Caco-2 (cell line): Measurements from ENCODE around the gene INO80. TPM values are rescaled to one million over a fixed set of nuclear protein-coding genes. Genes with fewer than 3 reads are reported as not detected.

Experiments
- BruUV-seq: library from RNA; stranded (reverse); fragments of 400-500 nt; replicated peaks from 2 replicates; lab custom pipeline; 2021; lab: Mats Ljungman, UMichigan
- CTCF ChIA-PET: fragments of 300-600 bp; sonication (Branson Sonifier 250); formaldehyde crosslinking; loops from one replicate; lab custom pipeline; 2022; ENCODE audit warnings: antibody characterized with exemption; lab: Charles Lee
- POLR2A ChIA-PET: fragments of 300-600 bp; sonication (Branson Sonifier 250); formaldehyde crosslinking; loops from one replicate; lab custom pipeline; 2022; ENCODE audit warnings: antibody characterized with exemption; lab: Charles Lee
- DNase-seq, 2 experiments: peaks; one replicate each; pipeline versions ENCODE4 v3.0.0 to v3.0.0-alpha.2; 2020 to 2022
- H3K27me3 ChIP-seq: replicated peaks from 2 replicates; pipeline ENCODE4 v1.6.0; 2011; ENCODE audit warnings: low read length; ENCODE audit not compliant: control insufficient read depth, insufficient read depth
- H3K36me3 ChIP-seq: 2 replicates; pipeline ENCODE4 v1.5.1; 2011; ENCODE audit warnings: low read length; ENCODE audit not compliant: control insufficient read depth, insufficient read depth
- H3K4me1 ChIP-seq: fragments of 250-450 bp; sonication (Bioruptor Pico); 2 replicates; pipeline ENCODE4 v1.5.1; 2020; ENCODE audit warnings: mild to moderate bottlenecking
- H3K4me3 ChIP-seq: 2 replicates; pipeline ENCODE4 v1.5.1; 2011; ENCODE audit warnings: low read depth, mild to moderate bottlenecking, control low read depth, low read length
- H3K9me3 ChIP-seq: fragments of 250-450 bp; sonication (Bioruptor Pico); 2 replicates; pipeline ENCODE4 v1.5.1; 2020; ENCODE audit warnings: mild to moderate bottlenecking, moderate library complexity
- H3K27ac Mint-ChIP-seq: one replicate; pipeline ENCODE4 v1.8.0; 2022; ENCODE audit warnings: mixed read lengths; ENCODE audit not compliant: unreplicated experiment
- H3K27me3 Mint-ChIP-seq: one replicate; pipeline ENCODE4 v1.8.0; 2022; ENCODE audit warnings: mixed read lengths; ENCODE audit not compliant: insufficient read depth, unreplicated experiment
- H3K36me3 Mint-ChIP-seq: one replicate; pipeline ENCODE4 v1.8.0; 2022; ENCODE audit warnings: mild to moderate bottlenecking, mixed read lengths; ENCODE audit not compliant: insufficient read depth, unreplicated experiment
- H3K4me1 Mint-ChIP-seq: one replicate; pipeline ENCODE4 v1.8.0; 2022; ENCODE audit warnings: low read depth, mixed read lengths; ENCODE audit not compliant: unreplicated experiment
- H3K4me3 Mint-ChIP-seq: one replicate; pipeline ENCODE4 v1.8.0; 2022; ENCODE audit warnings: mild to moderate bottlenecking, moderate library complexity, mixed read lengths; ENCODE audit not compliant: unreplicated experiment
- H3K9me3 Mint-ChIP-seq: one replicate; pipeline ENCODE4 v1.8.0; 2022; ENCODE audit warnings: mixed read lengths; ENCODE audit not compliant: unreplicated experiment
- CTCF ChIP-seq, 2 experiments: fragments of 200-600 bp in 1 of 2; IDR thresholded peaks; 1 replicate in 1 of 2; 2 replicates in 1 of 2; pipeline versions ENCODE4 v1.5.1 to v1.8.0; 2011 to 2022; ENCODE audit warnings: antibody characterized with exemption in 1 of 2, control low read depth in 1 of 2, inconsistent platforms in 1 of 2, low read depth in 1 of 2, low read length in 1 of 2, mild to moderate bottlenecking in 1 of 2, moderate library complexity in 1 of 2; ENCODE audit not compliant: insufficient read depth in 1 of 2, severe bottlenecking in 1 of 2, unreplicated experiment in 1 of 2
- intact Hi-C: fragments of 100-400 bp; cut with micrococcal nuclease; formaldehyde crosslinking; loops from one replicate; pipeline ENCODE4 v1.10.0; 2022; ENCODE audit not compliant: unreplicated experiment
- total RNA-seq: library from RNA; stranded (reverse); gene quantifications from 2 replicates; pipeline ENCODE4 v1.2.3, GENCODE V29; 2022

INO80 gene
- total RNA-seq, 1 experiment from 2014 or later: 24.4 TPM

GRCh38 chr15:41072013-41072412, 44.1 kb downstream of the INO80 start:
- no peak overlapping the region for H3K27ac Mint-ChIP-seq
- Histone ChIP-seq H3K4me3 (no peak overlapping the region), H3K36me3 (no peaks in the 10 kb centered on the region; the same call in 1 of the 2 replicates), H3K9me3 (no peaks in the 10 kb centered on the region), H3K4me1 (no peaks in the 10 kb centered on the region), H3K27me3 (no peaks in the 10 kb centered on the region)
- no peaks in the 10 kb centered on the region for H3K27me3 Mint-ChIP-seq
- ChIA-PET CTCF (no interaction called here), POLR2A (no interaction called here)
- peaks cover 76% of the 10 kb centered on the region for H3K36me3 Mint-ChIP-seq
- H3K9me3 Mint-ChIP-seq: no peaks in the 10 kb centered on the region
- DNase-seq: no peak
- H3K4me1 Mint-ChIP-seq: no peaks in the 10 kb centered on the region
- H3K4me3 Mint-ChIP-seq: no peak overlapping the region
- no TSS peak for BruUV-seq
- intact Hi-C loops: no loop called here
- no peak for TF ChIP-seq CTCF (IDR thresholded peaks at IDR 0.05; ENCODE audit: insufficient read depth in 1 of 2, low read depth in 1 of 2, low read length in 1 of 2, severe bottlenecking in 1 of 2, unreplicated experiment in 1 of 2)

- H3K4me1 Mint-ChIP-seq: no peaks in the 10 kb centered on the region
- BruUV-seq: no TSS peak
- H3K27ac Mint-ChIP-seq: no peak overlapping the region
- no peak overlapping the region for H3K4me3 Mint-ChIP-seq
- no peaks in the 10 kb centered on the region for H3K9me3 Mint-ChIP-seq
- Histone ChIP-seq H3K4me1 (no peaks in the 10 kb centered on the region), H3K4me3 (no peak overlapping the region), H3K27me3 (no peaks in the 10 kb centered on the region), H3K36me3 (peaks cover 1% of the 10 kb centered on the region), H3K9me3 (peaks cover 14% of the 10 kb centered on the region)
- CTCF ChIA-PET: interaction anchor here (0.6 kb wide), 1 partner anchor 161 kb away, joined by 4 read pairs; no protein-coding TSS in a partner anchor
- DNase-seq: no peak
- H3K36me3 Mint-ChIP-seq: peaks cover 91% of the 10 kb centered on the region
- POLR2A ChIA-PET: interaction anchor here (0.6 kb wide), 1 partner anchor 56 kb away, joined by 4 read pairs; no protein-coding TSS in a partner anchor
- TF ChIP-seq CTCF (IDR thresholded peaks at IDR 0.05; ENCODE audit: insufficient read depth in 1 of 2, low read depth in 1 of 2, low read length in 1 of 2, severe bottlenecking in 1 of 2, unreplicated experiment in 1 of 2): no peak
- H3K27me3 Mint-ChIP-seq: no peaks in the 10 kb centered on the region
- intact Hi-C loops: no loop called here
Observed at GRCh38 chr15:41066516-41066915, 49.6 kb downstream of the INO80 start.

- no peak for TF ChIP-seq CTCF (IDR thresholded peaks at IDR 0.05; ENCODE audit: insufficient read depth in 1 of 2, low read depth in 1 of 2, low read length in 1 of 2, severe bottlenecking in 1 of 2, unreplicated experiment in 1 of 2)
- no peaks in the 10 kb centered on the region for H3K27me3 Mint-ChIP-seq
- no peak for DNase-seq
Observed at GRCh38 chr15:41061667-41062066, 54.4 kb downstream of the INO80 start.

More at GRCh38 chr15:41061667-41062066, 54.4 kb downstream of the INO80 start:
- Histone ChIP-seq H3K9me3 (peaks cover 15% of the 10 kb centered on the region), H3K4me3 (no peak overlapping the region), H3K4me1 (no peaks in the 10 kb centered on the region), H3K36me3 (peaks cover 4% of the 10 kb centered on the region), H3K27me3 (no peaks in the 10 kb centered on the region)
- Mint-ChIP-seq H3K27ac (no peak overlapping the region), H3K36me3 (peaks cover 84% of the 10 kb centered on the region), H3K9me3 (no peaks in the 10 kb centered on the region), H3K4me1 (no peaks in the 10 kb centered on the region), H3K4me3 (no peak overlapping the region)
- CTCF ChIA-PET: no interaction called here
- BruUV-seq: no TSS peak
- POLR2A ChIA-PET: no interaction called here
- intact Hi-C loops: no loop called here
